Suprapubic skin (tissue), 4 donors: ENCODE data around the gene CCR8. TPM values are rescaled to one million over a fixed set of nuclear protein-coding genes. Genes with fewer than 3 reads are reported as not detected.

Experiments
- DNase-seq, 2 donors: peaks; one replicate each; pipeline ENCODE4 v3.0.0-alpha.2; 2019; ENCODE audit warnings: low spot score in 2 of 2
- H3K27ac ChIP-seq: fragments of 200-600 bp; sonication (generic); one replicate; pipeline ENCODE4 v1.5.1; 2019
- H3K27me3 ChIP-seq: fragments of 200-600 bp; sonication (generic); one replicate; pipeline ENCODE4 v1.5.1; 2019
- H3K36me3 ChIP-seq: fragments of 200-600 bp; sonication (generic); one replicate; pipeline ENCODE4 v1.5.1; 2019
- H3K4me1 ChIP-seq: fragments of 200-600 bp; sonication (generic); one replicate; pipeline ENCODE4 v1.5.1; 2019
- H3K4me3 ChIP-seq: fragments of 200-600 bp; sonication (generic); one replicate; pipeline ENCODE4 v1.5.1; 2019; ENCODE audit warnings: mild to moderate bottlenecking
- H3K9me3 ChIP-seq: fragments of 200-600 bp; sonication (generic); one replicate; pipeline ENCODE4 v1.5.1; 2019
- CTCF ChIP-seq, 2 donors: fragments of 200-600 bp in 1 of 2; fragments of 450-650 bp in 1 of 2; sonication (generic) in 1 of 2; IDR thresholded peaks; one replicate each; pipeline ENCODE4 v1.5.1; 2016 to 2019; ENCODE audit warnings: antibody characterized with exemption in 2 of 2, mild to moderate bottlenecking in 1 of 2, moderate library complexity in 1 of 2
- EP300 ChIP-seq: sonication (generic); formaldehyde crosslinking; IDR thresholded peaks from one replicate; pipeline ENCODE4 v1.6.1; 2017; ENCODE audit warnings: antibody characterized with exemption
- POLR2A ChIP-seq, 2 donors: fragments of 450-650 bp; IDR thresholded peaks; one replicate each; pipeline ENCODE4 v1.6.1; 2017; ENCODE audit warnings: antibody characterized with exemption in 2 of 2, mild to moderate bottlenecking in 2 of 2, moderate library complexity in 2 of 2
- POLR2AphosphoS5 ChIP-seq, 3 donors: sonication (generic); formaldehyde crosslinking; IDR thresholded peaks; one replicate each; pipeline ENCODE4 v1.6.1; 2017; ENCODE audit warnings: antibody characterized with exemption in 3 of 3
- WGBS: methylation state at CpG from one replicate; pipeline ENCODE4 v1.1.5; 2018; 5-methylcytosine and 5-hydroxymethylcytosine counted together
- total RNA-seq, 4 donors: library from RNA; depleted of rRNA; stranded (reverse); fragments of >200 nt; gene quantifications; one replicate each; pipeline ENCODE4 v1.1.0, GENCODE V29; 2016

The CCR8 gene
- total RNA-seq, 4 donors from 2014 or later, result not detected

- Histone ChIP-seq H3K4me1 (no peaks in the 10 kb centered on the region), H3K27ac (no peak overlapping the region), H3K27me3 (no peaks in the 10 kb centered on the region), H3K9me3 (no peaks in the 10 kb centered on the region), H3K36me3 (no peaks in the 10 kb centered on the region), H3K4me3 (no peak overlapping the region)
- 96% methylated on average over 1 of the region's 1 CpG for WGBS
- TF ChIP-seq POLR2AphosphoS5 (IDR thresholded peaks at IDR 0.05), result no peak
- TF ChIP-seq POLR2A (IDR thresholded peaks at IDR 0.05), result no peak
- no peak for TF ChIP-seq EP300
- DNase-seq, result no peak
Observed at GRCh38 chr3:39339086-39339485, 9.6 kb downstream of the CCR8 start.

- Histone ChIP-seq H3K27ac (no peak overlapping the region), H3K9me3 (no peaks in the 10 kb centered on the region), H3K4me3 (no peak overlapping the region), H3K4me1 (no peaks in the 10 kb centered on the region), H3K27me3 (no peaks in the 10 kb centered on the region), H3K36me3 (no peaks in the 10 kb centered on the region)
- DNase-seq, result no peak
- TF ChIP-seq POLR2A (IDR thresholded peaks at IDR 0.05), result no peak
- TF ChIP-seq POLR2AphosphoS5 (IDR thresholded peaks at IDR 0.05), result no peak
- no peak for TF ChIP-seq EP300
- TF ChIP-seq CTCF (IDR thresholded peaks at IDR 0.05), result no peak
- WGBS, result 75% methylated on average over 1 of the region's 1 CpG
Observed at GRCh38 chr3:39343076-39343717, 13.7 kb downstream of the CCR8 start.

GRCh38 chr3:39343760-39344159 lies 14.3 kb downstream of the CCR8 start:
- DNase-seq, result no peak
- Histone ChIP-seq H3K36me3 (no peaks in the 10 kb centered on the region), H3K4me3 (no peak overlapping the region), H3K9me3 (no peaks in the 10 kb centered on the region), H3K4me1 (no peaks in the 10 kb centered on the region), H3K27ac (no peak overlapping the region), H3K27me3 (no peaks in the 10 kb centered on the region)
- TF ChIP-seq POLR2AphosphoS5 (IDR thresholded peaks at IDR 0.05) (no peak), POLR2A (IDR thresholded peaks at IDR 0.05) (no peak), CTCF (IDR thresholded peaks at IDR 0.05) (no peak), EP300 (no peak)

- Histone ChIP-seq H3K36me3 (no peaks in the 10 kb centered on the region), H3K4me3 (no peak overlapping the region), H3K27me3 (no peaks in the 10 kb centered on the region), H3K4me1 (no peaks in the 10 kb centered on the region), H3K27ac (no peak overlapping the region), H3K9me3 (no peaks in the 10 kb centered on the region)
- DNase-seq, result no peak
- TF ChIP-seq CTCF (IDR thresholded peaks at IDR 0.05), result no peak
- TF ChIP-seq POLR2AphosphoS5 (IDR thresholded peaks at IDR 0.05), result no peak
- no peak for TF ChIP-seq EP300
- no peak for TF ChIP-seq POLR2A (IDR thresholded peaks at IDR 0.05)
Observed at GRCh38 chr3:39344746-39345344, 15.3 kb downstream of the CCR8 start.

GRCh38 chr3:39346785-39347585 lies 17.5 kb downstream of the CCR8 start:
- no peak for DNase-seq
- Histone ChIP-seq H3K27ac (no peak overlapping the region), H3K27me3 (no peaks in the 10 kb centered on the region), H3K4me1 (no peaks in the 10 kb centered on the region), H3K9me3 (no peaks in the 10 kb centered on the region), H3K4me3 (no peak overlapping the region), H3K36me3 (no peaks in the 10 kb centered on the region)
- whole genome bisulfite sequencing, result 41% methylated on average over 2 of the region's 2 CpGs
- no peak for TF ChIP-seq POLR2A (IDR thresholded peaks at IDR 0.05)
- TF ChIP-seq POLR2AphosphoS5 (IDR thresholded peaks at IDR 0.05), result no peak
- no peak for TF ChIP-seq CTCF (IDR thresholded peaks at IDR 0.05)
- no peak for TF ChIP-seq EP300
